Ovary (tissue), 3 donors: Measurements from ENCODE around the gene TRPM4.

Source experiments
- CTCF ChIP-seq, 3 donors: fragments of 450-650 bp in 2 of 3; fragments of 200-600 bp in 1 of 3; IDR thresholded peaks; one replicate each; pipeline versions ENCODE4 v1.5.1 to v1.8.0; 2016 to 2022; ENCODE audit warnings: antibody characterized with exemption in 3 of 3, mild to moderate bottlenecking in 1 of 3
- EP300 ChIP-seq: sonication (generic); formaldehyde crosslinking; IDR thresholded peaks from one replicate; pipeline ENCODE4 v1.6.1; 2017; ENCODE audit warnings: antibody characterized with exemption
- donor health status: DM: no; HTN: no; CAD: no.

GRCh38 chr19:49148784-49149651 lies 8.6 kb upstream of the TRPM4 start:
- TF ChIP-seq CTCF (IDR thresholded peaks at IDR 0.05), result no peak
- no peak for TF ChIP-seq EP300
